ENCODE measurements around the gene SMCO3.

SMCO3 gene

DNA sequence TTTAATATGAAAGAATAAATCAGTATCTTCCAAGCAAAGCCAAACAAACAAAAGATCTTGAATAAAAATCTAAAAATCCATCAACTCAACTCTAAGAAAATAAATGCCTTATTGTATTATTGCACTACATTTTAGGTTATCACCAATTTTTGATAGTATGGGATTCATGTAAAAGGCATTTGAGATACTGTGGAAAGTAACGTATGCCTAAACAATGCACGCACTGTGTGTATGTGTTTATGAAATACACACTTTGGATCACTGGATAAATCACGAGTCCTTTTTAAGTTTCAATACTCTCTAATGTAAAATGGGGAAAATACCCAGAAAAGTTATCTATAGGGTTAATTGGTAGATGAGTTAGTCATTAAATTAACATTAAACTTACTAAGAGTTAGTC is 28.4 kb downstream of the SMCO3 start:
- TF ChIP-seq, protein P1, sequence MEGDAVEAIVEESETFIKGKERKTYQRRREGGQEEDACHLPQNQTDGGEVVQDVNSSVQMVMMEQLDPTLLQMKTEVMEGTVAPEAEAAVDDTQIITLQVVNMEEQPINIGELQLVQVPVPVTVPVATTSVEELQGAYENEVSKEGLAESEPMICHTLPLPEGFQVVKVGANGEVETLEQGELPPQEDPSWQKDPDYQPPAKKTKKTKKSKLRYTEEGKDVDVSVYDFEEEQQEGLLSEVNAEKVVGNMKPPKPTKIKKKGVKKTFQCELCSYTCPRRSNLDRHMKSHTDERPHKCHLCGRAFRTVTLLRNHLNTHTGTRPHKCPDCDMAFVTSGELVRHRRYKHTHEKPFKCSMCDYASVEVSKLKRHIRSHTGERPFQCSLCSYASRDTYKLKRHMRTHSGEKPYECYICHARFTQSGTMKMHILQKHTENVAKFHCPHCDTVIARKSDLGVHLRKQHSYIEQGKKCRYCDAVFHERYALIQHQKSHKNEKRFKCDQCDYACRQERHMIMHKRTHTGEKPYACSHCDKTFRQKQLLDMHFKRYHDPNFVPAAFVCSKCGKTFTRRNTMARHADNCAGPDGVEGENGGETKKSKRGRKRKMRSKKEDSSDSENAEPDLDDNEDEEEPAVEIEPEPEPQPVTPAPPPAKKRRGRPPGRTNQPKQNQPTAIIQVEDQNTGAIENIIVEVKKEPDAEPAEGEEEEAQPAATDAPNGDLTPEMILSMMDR (IDR thresholded peaks at IDR 0.05; ENCODE audit: borderline replicate concordance, insufficient read depth, low read depth, low read length): no peak

DNA sequence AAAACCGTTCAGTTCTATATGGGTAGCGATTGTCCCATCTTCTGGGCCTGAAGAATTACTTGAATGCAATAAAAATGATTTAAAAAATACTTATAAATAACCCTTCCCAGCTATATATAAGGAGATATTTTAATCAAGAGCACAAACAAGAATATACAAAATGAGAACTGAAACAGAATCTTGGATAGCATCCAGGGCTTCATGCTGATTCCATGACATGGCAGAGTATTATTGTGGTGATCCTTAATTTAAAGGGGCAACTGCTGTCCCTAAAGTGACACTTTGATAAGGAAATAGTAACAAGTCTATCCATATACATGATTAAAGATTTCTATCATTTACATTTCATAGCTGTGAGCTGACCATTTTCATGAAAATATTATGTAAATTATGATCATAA is 29.5 kb downstream of the SMCO3 start:
- TF ChIP-seq, protein P1 (IDR thresholded peaks at IDR 0.05; ENCODE audit: borderline replicate concordance, insufficient read depth, low read depth, low read length): no peak

More for the DNA sequence above, 28.4 kb downstream of the SMCO3 start:
- no peak overlapping the region for H3K4me3 ChIP-seq (ENCODE audit: low read depth, low read length)

DNA sequence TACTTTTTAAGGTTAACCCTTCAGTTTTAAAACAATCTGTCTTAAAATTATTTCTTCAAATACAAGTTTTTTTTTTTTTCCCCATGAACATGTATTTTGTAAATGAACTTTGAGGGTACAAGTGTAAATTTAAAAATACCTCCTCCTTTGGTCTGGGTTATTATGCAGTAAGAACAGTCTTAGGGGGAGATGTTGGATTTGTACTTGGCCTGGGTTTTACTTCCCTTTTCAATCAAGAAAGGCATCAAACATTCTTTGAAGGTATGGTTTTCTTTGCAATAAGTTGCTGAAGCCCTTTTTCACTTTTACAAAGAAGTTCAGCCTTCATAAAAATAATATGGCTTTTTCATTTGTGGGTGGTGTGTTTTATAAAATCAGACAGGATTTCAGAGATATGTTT is 31.2 kb downstream of the SMCO3 start:
- no peak overlapping the region for H3K4me3 ChIP-seq (ENCODE audit: low read depth, low read length)
- TF ChIP-seq, protein P1 (IDR thresholded peaks at IDR 0.05; ENCODE audit: borderline replicate concordance, insufficient read depth, low read depth, low read length): no peak

More for the DNA sequence above, 29.5 kb downstream of the SMCO3 start:
- no peak overlapping the region for H3K4me3 ChIP-seq (ENCODE audit: low read depth, low read length)

DNA sequence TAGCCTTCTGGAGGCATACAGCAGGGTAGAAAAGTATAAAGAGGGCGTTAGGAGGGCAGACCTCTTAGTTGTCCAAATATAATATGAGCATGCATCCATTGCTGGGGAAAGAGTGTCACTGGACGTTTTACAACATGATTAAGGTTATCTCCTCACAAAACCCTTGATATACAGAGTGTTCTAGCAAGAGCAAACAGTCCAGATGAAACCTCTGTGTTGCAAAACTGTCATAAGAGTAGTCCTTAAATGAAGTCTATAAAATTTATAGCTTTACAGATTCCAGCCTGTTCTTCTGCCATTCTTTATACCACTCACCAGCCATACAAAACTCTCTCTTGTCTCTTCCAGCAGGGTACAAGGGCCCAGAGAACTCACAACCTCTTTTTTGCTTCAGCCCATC is 32.4 kb downstream of the SMCO3 start:
- H3K4me3 ChIP-seq (ENCODE audit: low read depth, low read length): no peak overlapping the region
- TF ChIP-seq, protein P1 (IDR thresholded peaks at IDR 0.05; ENCODE audit: borderline replicate concordance, insufficient read depth, low read depth, low read length): no peak

DNA sequence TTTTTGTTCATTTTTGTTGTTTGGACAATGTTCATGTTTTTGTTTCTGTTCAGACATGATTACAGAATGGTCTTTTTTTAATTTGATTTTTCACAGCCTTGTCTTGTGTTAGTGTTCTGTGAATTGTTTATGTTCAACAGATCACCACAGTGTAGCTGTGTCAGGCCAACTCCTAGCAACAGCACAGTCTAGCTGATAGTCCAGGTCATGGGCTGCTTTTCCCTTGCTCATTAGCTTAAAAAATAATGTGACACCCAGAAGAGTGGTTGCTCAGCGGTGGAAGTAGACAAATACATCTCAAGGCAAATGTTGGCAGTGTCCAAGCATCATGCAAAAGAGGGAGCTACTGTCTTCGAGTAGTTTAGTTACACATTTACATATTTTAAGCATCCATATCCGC is 33.1 kb downstream of the SMCO3 start:
- TF ChIP-seq, protein P1 (IDR thresholded peaks at IDR 0.05; ENCODE audit: borderline replicate concordance, insufficient read depth, low read depth, low read length): no peak
- no peak overlapping the region for H3K4me3 ChIP-seq (ENCODE audit: low read depth, low read length)

DNA sequence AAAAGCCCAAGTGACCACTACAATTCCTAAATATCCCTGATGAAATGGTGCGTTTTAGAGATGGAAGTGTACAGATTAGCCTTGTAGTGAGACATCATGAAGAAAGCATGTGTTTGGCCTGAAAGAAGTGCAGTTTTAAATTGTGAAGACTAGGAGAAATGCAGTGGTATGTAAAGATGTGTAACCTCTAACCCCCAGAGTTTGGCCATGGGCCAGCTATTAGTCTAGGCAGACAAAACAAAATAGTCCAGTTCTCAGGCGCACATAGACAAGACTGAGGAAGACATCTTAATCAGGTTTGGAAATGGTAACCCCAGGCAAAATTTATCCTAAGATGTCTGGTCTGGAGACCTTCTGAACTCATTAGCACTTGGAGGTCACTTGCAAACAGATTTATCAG is 34.1 kb downstream of the SMCO3 start:
- TF ChIP-seq, protein P1 (IDR thresholded peaks at IDR 0.05; ENCODE audit: borderline replicate concordance, insufficient read depth, low read depth, low read length): no peak

DNA sequence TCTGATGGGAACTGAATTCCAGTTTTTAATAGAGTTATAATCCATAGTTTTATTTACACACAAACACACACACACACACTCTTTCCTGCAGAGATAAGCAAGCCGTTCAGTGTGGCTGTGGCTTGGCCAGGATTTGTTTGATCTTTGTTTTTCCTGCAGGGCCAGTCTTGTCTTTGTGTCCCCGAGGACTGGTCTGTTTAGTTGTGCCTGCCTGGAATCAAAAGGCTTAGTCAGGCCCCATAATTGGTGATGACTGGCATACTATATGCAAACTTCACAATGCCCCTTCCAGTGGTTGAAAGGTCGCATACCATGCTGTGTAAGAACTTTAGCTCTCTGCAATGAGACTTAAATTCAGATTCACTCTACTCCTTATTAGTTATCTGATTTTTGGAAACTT is 36.7 kb downstream of the SMCO3 start:
- H3K4me3 ChIP-seq (ENCODE audit: low read depth, low read length): no peak overlapping the region
- TF ChIP-seq, protein P1 (IDR thresholded peaks at IDR 0.05; ENCODE audit: borderline replicate concordance, insufficient read depth, low read depth, low read length): no peak

More for the DNA sequence above, 34.1 kb downstream of the SMCO3 start:
- no peak overlapping the region for H3K4me3 ChIP-seq (ENCODE audit: low read depth, low read length)

Measured in GM12875 (cell line).